ENCODE results near the gene NADK2.
A peak's percentile ranks its signal among the peaks of the same experiment; 100 is the strongest.

Gene NADK2

DNA sequence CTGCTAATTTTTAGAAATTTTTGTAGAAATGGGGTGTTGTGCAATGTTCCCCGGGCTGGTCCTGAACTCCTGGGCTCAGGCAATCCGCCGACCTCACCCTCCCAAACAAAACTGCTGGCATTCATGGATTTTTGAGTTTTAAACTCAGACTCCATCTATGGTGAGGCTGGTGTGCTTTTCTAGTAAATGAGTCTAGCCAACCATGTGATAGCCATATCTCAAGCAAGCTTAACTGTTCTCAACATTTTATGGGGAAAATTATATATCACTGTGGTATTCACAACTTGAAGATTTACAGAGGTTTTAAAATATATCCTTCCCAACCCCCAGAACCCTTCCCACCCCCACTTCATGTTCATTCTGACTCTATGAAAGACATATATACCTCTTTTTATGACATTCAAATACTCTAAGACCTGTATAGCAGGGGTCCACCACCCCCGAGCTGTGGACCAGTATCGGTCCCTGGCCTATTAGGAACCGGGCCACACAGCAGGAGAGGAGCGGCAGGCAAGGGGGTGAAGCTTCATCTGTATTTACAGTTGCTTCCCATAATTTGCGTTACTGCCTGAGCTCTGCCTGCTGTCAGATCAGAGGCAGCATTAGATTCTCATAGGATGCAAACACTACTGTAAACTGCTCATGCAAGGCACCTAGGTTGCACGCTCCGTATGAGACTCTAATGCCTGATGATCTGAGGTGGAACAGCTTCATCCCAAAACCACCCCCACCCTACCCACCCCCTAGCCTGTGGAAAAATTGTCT, 4.5 kb upstream of the NADK2 start:
- no peak for DNase-seq (ENCODE audit: low spot score)

DNA sequence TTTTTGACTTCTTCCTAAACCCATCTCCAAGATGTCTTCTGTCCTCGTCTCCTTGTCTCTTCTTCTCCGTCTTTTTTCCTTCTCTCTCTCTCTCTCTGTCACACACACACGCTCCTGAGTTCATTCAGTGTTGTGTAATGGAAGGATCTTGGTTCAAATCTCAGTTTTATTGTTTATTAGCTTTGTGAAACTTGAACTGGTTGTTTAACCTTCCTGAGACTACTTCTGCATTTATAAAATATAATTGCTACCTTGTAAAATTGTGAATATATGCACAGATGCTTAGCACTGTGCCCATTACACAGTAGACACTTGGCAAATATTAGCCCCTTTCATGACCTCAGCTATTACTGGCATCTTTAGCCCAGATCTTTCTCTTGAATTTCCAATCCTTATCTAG, 2.4 kb upstream of the NADK2 start:
- no peak for DNase-seq (ENCODE audit: low spot score)

- no peak for DNase-seq (ENCODE audit: low spot score)
These were observed 1.9 kb upstream of the NADK2 start for GRCh38 chr5:36243653-36244052.

DNA sequence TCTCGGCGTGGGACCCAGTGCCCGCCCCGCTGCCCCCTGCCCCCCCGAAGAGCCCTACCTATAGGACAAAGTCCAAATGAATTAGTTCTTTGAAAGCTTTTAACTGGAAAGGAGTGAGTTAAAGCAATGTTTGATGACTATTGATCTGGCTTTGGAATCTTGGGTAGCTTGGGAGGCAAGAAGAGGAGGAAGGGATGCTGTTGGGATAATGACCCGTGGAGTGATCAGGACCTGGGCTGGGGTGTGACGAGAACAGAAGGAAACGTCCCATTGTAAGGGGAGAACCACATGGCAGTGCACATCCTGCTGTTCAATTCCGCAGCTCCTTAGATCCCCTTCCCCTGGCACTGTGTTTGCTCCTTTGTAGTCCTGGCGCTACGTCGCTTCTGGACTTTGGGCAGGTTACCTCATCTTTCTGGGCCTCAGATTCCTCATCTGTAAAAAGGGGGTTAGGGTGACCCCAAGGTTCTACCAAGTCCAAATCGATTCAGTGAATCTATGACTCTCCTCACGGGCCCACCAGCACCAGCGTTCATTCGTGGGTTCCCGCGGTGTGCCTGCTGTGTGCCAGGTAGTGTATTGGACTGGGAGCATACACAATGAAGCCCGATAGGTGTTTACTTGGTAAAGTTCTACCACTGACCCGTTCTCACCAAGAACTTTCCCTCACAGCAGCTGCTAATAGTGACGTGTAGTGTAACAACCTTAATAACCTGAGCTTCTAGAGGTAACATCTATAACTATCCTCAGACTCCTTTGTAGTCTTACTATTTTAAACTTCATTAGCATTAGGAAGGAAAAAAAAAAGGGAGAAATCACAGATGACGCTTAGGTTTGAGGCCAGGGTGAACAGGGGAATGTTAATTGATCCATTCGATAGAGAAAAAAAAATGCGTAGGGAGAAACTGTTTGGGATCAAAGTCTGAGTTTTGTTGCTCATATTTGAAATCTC, 1.1 kb upstream of the NADK2 start:
- no peak for DNase-seq (ENCODE audit: low spot score)

GRCh38 chr5:36240779-36241630, 720 bp downstream of the NADK2 start:
- peak; percentile 56 for DNase-seq (ENCODE audit: low spot score)

GRCh38 chr5:36239370-36240293, 2.1 kb downstream of the NADK2 start:
- DNase-seq (ENCODE audit: low spot score) = no peak

DNA sequence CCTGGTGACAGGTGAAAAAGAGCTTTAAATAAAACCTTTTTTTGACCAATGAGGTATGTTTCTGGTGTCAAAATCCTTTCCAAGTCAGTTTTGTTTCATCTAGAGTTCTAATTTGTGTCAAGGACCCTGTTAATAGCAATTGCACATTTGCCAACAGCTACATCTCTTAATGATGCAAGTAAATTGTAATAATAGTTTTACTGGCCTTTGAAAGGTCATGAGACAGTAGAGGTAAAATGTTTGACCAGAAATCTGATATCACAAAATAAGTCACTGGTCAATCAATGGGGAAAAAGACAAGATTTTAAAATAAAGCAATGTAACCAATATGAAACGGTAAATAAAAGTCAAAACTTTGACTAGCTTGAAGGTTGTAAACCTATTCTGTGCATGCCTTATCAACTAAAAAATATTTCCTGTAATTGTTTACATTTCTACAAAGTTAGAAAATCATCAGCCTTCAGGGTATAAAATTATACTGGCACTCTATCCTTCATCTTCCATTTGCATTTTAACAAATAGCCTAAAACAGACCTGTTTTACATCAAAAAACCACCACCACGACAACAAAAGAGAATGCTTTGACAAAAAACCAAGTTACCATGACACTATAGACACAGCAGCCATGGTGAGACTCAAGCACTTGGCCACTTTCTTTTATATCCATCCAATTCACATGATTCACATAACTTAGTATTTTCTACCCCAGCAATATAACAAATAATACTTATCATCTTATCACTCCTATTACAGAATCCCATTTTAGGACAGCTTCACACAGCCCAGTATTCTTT, 3.0 kb downstream of the NADK2 start:
- DNase-seq (ENCODE audit: low spot score) = no peak

DNA sequence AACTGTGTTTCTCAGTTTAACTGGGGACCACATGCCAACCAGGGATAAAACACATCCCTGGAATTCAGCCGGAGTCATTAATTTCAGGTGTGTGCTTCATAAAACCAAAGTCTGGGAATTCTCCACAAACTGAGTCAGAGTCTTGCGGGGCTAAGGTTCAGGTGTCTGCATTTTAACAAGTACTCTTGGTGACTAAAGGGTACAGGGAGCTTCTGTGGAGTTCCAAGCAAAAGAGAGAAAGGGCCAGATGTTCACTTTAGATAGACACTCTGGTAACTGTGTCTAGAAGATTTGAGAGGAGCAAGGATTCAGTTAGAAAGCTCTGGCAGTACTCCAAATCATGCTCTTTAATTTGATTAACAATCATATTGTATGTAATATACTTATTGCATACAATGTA, 4.0 kb downstream of the NADK2 start:
- no peak for DNase-seq (ENCODE audit: low spot score)

DNA sequence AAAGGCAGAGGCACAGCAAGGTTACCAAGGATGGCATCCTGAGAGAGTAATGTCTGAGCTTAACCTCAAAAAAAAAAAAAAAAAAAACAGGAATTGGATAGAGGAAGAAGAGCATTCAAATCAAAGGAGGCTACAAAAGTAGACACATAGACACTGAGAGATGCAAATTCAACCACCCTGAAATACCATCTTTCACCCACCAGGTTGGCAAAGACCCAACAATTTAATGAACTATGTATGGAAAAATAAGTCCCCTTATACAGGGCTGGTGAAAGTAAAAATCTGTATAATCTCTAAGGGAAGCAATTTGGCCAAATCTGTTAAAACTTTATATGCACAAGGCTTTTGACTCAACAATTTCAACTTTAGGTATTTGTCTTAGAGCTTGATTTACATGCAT, 4.9 kb downstream of the NADK2 start:
- DNase-seq (ENCODE audit: low spot score) = no peak

- no peak for DNase-seq (ENCODE audit: low spot score)
These were observed 9.2 kb downstream of the NADK2 start for GRCh38 chr5:36232533-36232932.

DNA sequence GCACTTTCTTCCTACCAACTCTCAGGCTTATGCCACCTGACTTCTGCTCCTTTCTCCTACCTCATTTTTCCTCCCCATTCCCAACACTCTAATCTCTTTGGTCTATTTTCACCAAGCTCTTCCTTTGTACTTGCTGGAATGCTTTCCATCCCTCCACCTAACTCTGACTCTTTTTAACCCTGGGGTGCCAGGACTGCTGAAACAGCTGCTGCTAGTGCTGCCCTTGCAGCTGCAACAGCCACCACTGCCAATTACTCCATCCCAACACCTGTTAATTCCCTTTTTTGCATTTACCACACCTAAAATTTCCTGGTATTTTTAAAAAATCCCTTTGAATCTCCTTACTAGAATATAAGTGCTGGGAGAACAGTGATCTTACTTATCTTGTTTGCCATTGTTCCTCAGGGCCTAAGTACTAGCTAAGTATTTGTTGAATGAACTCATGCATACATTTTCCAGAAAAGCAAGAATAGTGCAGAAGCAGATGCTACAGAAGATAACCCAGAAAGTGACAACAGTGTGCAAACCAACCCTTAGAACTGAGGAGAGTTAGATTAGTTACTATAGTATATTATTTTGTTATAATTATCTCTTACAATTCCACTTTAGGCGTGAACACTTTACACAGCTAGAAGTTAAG, 11.5 kb downstream of the NADK2 start:
- DNase-seq (ENCODE audit: low spot score) = no peak

- no peak for DNase-seq (ENCODE audit: low spot score)
These were observed 13.2 kb downstream of the NADK2 start for GRCh38 chr5:36228505-36228904.

DNA sequence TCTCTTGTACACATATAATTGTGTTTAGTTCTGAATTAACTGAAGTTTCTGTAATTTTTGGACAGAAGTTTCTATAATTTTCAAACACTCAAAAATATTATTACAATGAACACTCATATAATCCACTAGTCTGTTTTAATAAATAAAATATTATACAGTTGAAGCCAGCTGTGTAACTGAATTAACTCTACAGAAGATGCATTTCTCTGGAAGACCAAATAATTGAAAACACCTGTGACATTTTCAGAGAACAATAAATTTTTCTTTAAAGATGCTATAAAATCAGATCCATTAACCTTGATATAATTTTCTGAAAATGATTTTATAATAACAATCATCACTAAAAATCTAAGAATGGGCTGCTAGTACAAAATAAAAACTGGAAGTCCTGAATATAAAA, 14.7 kb downstream of the NADK2 start:
- no peak for DNase-seq (ENCODE audit: low spot score)

- no peak for DNase-seq (ENCODE audit: low spot score)
These were observed 19.1 kb downstream of the NADK2 start for GRCh38 chr5:36222620-36223019.

GRCh38 chr5:36217988-36218387, 23.7 kb downstream of the NADK2 start:
- DNase-seq (ENCODE audit: low spot score) = no peak

- no peak for DNase-seq (ENCODE audit: low spot score)
These were observed 24.2 kb downstream of the NADK2 start for GRCh38 chr5:36217567-36217966.

DNA sequence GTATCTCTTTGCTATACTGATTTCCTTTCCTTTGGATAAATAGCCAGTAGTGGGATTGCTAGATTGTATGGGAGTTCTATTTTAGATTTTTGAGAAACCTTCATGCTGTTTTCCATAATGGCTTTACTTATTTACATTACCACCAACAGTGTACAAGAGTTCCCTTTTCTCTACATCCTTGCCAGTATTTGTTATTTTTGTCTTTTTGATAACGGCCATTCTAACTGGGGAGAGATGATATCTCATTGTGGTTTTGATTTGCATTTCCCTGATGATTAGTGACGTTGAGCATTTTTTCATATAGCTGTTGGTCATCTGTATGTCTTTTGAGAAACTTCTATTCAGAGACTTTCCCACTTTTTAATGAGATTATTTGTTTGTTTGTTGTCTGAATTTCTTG, 25.8 kb downstream of the NADK2 start:
- no peak for DNase-seq (ENCODE audit: low spot score)

GRCh38 chr5:36214436-36214835, 27.3 kb downstream of the NADK2 start:
- no peak for DNase-seq (ENCODE audit: low spot score)

DNA sequence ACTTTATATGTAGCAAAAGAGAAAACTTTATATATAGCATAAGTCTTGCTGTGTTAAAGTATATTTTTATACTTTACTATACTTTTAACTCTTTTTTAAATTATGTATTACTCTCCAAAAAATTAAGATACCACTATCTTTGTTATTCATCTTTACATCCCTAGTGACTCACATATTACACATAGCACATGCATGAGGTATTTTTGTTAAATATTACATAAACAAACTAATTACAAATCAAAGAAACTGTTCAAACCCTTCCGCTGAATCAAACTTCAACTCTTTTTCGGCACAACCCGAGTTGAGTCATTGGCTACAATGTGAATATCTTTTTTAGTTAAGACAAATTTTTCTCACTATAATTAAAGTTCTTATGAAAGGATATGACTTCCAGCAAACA, 32.1 kb downstream of the NADK2 start:
- DNase-seq (ENCODE audit: low spot score) = no peak

DNA sequence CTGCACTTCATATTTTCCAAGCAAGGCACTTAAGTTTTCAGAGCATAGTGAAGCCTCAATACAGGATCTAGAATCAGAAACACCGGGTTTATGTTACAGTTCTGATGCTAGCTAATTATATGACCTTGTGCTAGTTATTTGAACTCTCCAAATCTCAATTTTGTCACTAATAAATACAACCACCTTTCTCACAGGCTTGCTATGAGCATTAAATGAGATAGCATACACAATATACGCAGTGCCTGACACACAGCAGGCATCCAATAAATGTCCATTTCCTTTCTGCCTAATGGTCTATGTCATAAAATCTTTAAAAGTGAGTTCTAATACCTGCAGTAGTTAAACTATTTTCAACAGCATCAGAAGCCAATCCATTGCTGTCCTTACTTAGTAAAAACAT, 32.9 kb downstream of the NADK2 start:
- no peak for DNase-seq (ENCODE audit: low spot score)

Measured in hepatic stellate cell (primary cell).